ENCODE results near the gene LYRM1. TPM values are rescaled to one million over a fixed set of nuclear protein-coding genes. Genes with fewer than 3 reads are reported as not detected.
"Not testable (repeated sequence)": the region's sequence is repeated elsewhere in the genome, so short reads cannot be mapped to it uniquely, and the experiment has no call there.

The LYRM1 gene
- total RNA-seq, 2 experiments from 2014 or later: 20.4 to 20.8 TPM

DNA sequence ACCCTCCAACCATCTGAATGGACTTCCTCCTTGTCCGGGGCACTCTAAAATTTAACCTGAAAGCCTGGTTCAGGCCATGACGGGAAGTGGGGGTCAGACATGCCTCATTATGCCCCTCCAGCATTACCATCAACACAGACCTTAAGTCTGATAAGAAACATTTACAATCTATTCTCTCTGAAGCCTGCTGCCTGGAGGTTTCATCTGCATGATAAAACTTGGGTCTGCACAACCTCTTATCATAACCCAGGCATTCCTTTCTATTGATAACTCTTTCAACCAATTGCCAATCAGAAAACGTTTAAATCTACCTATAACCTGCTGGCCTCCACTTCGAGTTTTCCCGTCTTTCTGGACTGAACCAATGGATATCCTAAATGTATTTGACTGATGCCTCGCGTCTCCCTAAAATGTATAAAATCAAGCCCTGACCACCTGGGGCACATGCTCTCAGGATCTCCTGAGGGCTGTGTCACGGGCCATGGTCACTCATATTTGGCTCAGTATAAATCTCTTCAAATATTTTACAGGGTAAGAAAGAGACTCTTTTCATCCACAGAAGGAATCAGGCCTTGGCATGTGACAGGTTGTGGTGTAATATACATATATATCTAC lies 45.6 kb downstream of the LYRM1 start:
- intact Hi-C loops (cut with micrococcal nuclease): no loop called here
- H3K27ac Mint-ChIP-seq: no peak overlapping the region
- H3K4me3 Mint-ChIP-seq: no peak overlapping the region
- no peaks in the 10 kb centered on the region for H3K9me3 Mint-ChIP-seq
- CTCF ChIA-PET: no interaction called here
- no peaks in the 10 kb centered on the region for H3K36me3 Mint-ChIP-seq (ENCODE audit: low read depth)
- DNase-seq: no peak
- peaks cover 16% of the 10 kb centered on the region for H3K4me1 Mint-ChIP-seq (ENCODE audit: low read depth)
- H3K27me3 Mint-ChIP-seq (ENCODE audit: low read depth): no peaks in the 10 kb centered on the region

DNA sequence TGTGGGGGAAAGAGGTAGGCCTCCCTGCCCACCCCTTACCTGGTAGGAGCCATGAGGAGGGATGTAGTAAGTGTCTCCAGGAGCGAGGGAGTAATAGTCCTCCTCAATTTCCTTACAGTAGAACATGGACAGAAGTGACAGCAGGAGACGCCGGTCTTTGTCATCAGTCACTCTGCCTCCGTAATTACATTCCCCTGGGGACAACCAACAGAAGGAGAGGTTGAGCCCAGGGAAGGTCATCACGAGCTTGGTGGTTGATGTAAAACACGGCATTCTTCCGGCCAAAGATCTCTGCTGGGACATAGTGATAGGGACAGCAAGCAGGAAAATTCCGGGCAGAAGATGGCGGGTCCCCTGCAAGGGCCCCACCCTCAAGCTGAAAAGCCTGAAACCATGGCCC lies 47.9 kb downstream of the LYRM1 start:
- Mint-ChIP-seq H3K4me1 (ENCODE audit: low read depth) (peaks cover 4% of the 10 kb centered on the region), H3K27me3 (ENCODE audit: low read depth) (no peaks in the 10 kb centered on the region), H3K27ac (no peak overlapping the region), H3K36me3 (ENCODE audit: low read depth) (no peaks in the 10 kb centered on the region), H3K9me3 (no peaks in the 10 kb centered on the region), H3K4me3 (no peak overlapping the region)
- intact Hi-C loops (cut with micrococcal nuclease): no loop called here
- no peak for DNase-seq
- CTCF ChIA-PET: no interaction called here

DNA sequence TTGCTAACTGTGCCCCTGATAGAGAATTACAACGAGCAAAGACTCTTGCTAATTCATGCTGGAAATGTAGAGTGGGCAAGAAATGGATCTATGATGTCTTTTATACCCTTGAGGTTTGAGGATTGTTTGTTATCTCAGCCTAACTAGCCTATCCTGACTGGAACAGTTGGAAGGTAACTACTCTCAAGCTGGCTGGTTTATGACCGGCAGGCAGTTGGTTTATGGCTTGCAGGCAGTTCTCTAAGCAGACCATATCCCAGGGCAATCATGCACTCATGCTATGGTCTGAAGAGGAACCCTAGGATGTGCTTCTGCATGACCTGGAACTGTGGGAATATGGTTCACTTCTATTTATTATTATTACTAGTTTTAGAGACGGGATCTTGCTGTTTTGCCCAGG lies 49.1 kb downstream of the LYRM1 start:
- CTCF ChIA-PET: no interaction called here
- no peaks in the 10 kb centered on the region for H3K9me3 Mint-ChIP-seq
- intact Hi-C loops (cut with micrococcal nuclease): no loop called here
- no peaks in the 10 kb centered on the region for H3K36me3 Mint-ChIP-seq (ENCODE audit: low read depth)
- DNase-seq: no peak
- peaks cover 3% of the 10 kb centered on the region for H3K4me1 Mint-ChIP-seq (ENCODE audit: low read depth)
- no peak overlapping the region for H3K4me3 Mint-ChIP-seq
- no peaks in the 10 kb centered on the region for H3K27me3 Mint-ChIP-seq (ENCODE audit: low read depth)
- H3K27ac Mint-ChIP-seq: no peak overlapping the region

DNA sequence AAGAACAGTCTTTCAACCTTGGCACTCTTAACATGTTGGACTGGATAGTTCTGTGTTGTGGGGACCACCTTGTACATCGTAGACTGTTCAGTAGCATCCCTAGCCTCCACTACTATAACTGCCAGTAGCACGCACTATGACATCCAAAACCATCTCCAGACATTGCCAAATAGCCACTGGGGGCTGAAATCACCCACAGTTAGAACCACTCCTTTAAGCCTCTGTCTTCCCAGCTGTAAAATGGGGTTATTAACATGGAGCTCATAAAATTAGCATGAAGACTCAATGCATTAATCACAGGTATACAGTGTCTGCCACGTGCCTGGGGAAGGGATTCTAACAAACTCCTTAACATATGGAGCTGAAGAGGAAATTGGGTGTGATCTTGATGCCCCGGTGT lies 49.7 kb downstream of the LYRM1 start:
- intact Hi-C loops (cut with micrococcal nuclease): no loop called here
- CTCF ChIA-PET: interaction anchor here (0.6 to 1.2 kb wide), 2 partner anchors 100 to 144 kb away, joined by 3 to 5 read pairs; partner anchors contain the start of genes ERI2 and REXO5
- H3K27me3 Mint-ChIP-seq (ENCODE audit: low read depth): no peaks in the 10 kb centered on the region
- DNase-seq: no peak
- H3K4me1 Mint-ChIP-seq (ENCODE audit: low read depth): no peaks in the 10 kb centered on the region
- H3K9me3 Mint-ChIP-seq: no peaks in the 10 kb centered on the region
- no peak overlapping the region for H3K4me3 Mint-ChIP-seq
- H3K36me3 Mint-ChIP-seq (ENCODE audit: low read depth): no peaks in the 10 kb centered on the region
- no peak overlapping the region for H3K27ac Mint-ChIP-seq

DNA sequence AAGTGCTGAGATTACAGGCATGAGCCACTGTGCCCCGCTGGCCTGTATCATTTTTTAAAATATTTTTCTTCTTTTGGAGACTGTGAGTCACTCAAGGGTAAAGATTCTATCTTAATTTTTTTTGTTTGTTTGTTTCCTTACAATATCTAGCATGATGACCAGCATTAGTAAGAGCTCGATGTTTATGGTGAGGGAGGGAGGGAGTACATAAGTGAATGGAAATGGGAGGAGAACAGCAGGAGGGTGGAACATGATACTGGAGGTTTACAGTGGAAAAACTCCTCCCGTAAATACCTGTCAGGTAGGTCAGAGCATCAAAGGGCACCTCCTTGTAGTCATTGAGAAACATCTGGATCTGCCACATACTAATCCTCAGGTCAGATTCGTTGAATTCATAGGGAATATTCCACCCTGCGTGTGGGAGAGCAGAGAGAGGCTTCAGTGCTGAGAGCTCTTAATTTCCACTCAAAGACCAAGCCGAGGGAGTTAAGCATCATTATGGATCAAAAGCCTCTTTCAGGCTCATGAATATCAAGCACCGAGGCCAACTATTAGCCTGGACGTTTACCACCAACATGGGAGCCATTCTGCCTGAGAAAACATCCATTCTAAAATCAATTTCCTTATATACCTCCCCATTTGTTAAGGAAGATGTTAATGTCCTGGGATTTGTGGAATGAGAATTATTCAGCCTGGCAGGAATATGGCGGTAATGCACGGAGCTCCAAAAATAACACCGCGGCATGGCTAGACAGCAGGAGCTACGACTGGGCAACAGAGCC lies 51.8 kb downstream of the LYRM1 start:
- no peak overlapping the region for H3K27ac Mint-ChIP-seq
- DNase-seq: no peak
- no peaks in the 10 kb centered on the region for H3K36me3 Mint-ChIP-seq (ENCODE audit: low read depth)
- no peak overlapping the region for H3K4me3 Mint-ChIP-seq
- no peaks in the 10 kb centered on the region for H3K4me1 Mint-ChIP-seq (ENCODE audit: low read depth)
- H3K27me3 Mint-ChIP-seq (ENCODE audit: low read depth): no peaks in the 10 kb centered on the region
- no peaks in the 10 kb centered on the region for H3K9me3 Mint-ChIP-seq
- CTCF ChIA-PET: no interaction called here
- intact Hi-C loops (cut with micrococcal nuclease): no loop called here

DNA sequence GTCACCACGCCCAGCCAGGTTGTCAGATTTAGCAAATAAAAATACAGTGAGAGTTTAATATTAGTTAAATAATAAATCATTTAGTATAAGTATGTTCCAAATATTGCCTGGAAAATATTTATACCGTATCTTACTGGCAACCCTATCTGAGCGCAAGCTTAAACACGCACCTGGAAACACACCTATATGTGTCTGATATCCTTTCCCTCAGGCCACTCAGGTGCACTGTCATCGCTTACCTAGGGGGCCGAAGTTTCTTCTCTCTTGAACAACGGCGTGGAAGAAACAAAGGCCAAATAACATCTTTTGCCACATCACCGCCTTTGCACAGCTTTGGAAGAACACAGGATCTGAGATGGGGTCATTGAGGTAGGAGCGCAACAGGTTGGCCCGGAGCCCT lies 54.0 kb downstream of the LYRM1 start:
- Mint-ChIP-seq H3K4me1 (ENCODE audit: low read depth) (no peaks in the 10 kb centered on the region), H3K4me3 (no peak overlapping the region), H3K36me3 (ENCODE audit: low read depth) (no peaks in the 10 kb centered on the region), H3K9me3 (no peaks in the 10 kb centered on the region), H3K27ac (no peak overlapping the region), H3K27me3 (ENCODE audit: low read depth) (no peaks in the 10 kb centered on the region)
- no peak for DNase-seq
- CTCF ChIA-PET: no interaction called here
- intact Hi-C loops (cut with micrococcal nuclease): no loop called here

DNA sequence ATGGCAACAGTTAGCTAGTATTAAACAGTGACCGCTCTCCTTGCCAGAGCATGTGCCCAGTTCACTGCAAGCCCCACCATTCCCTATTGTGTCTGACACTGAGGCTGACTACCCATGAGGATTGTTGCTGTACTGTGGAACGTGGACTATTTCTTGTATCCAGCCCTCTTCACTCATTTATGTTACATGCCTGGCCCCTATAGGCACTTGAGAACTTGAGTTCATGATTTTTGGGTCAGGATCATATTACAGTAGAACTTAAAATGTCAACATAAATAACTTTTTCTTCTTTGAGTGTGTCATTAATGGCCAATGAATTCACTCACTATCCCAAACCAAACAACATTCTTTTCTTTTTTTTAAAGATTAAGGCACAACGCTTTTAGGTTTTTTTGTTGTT lies 55.7 kb downstream of the LYRM1 start:
- Mint-ChIP-seq H3K4me3 (no peak overlapping the region), H3K9me3 (no peaks in the 10 kb centered on the region), H3K27ac (no peak overlapping the region), H3K36me3 (ENCODE audit: low read depth) (no peaks in the 10 kb centered on the region), H3K4me1 (ENCODE audit: low read depth) (no peaks in the 10 kb centered on the region), H3K27me3 (ENCODE audit: low read depth) (no peaks in the 10 kb centered on the region)
- DNase-seq: no peak
- intact Hi-C loops (cut with micrococcal nuclease): no loop called here
- CTCF ChIA-PET: interaction anchor here (0.6 kb wide), 1 partner anchor 630 kb away, joined by 3 read pairs; no protein-coding TSS in a partner anchor

DNA sequence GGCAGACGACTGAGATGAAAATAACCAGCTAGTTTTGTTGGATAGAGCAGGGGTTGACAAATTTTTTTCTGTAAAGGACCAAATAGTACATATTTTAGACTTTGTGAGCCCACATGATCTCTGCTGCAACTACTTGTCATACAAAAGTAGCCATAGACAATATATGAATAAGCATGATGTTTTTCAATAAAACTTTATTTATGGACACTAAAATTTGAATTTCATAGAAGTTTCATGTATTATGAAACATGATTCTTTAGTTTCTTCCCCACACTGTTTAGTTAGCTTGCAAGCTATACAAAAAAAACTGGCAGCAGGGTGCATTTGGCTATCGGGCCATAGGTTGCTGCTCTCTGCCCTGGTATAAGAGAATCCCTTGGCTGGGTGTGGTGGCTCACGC lies 56.6 kb downstream of the LYRM1 start:
- CTCF ChIA-PET: no interaction called here
- no peaks in the 10 kb centered on the region for H3K36me3 Mint-ChIP-seq (ENCODE audit: low read depth)
- intact Hi-C loops (cut with micrococcal nuclease): no loop called here
- H3K27ac Mint-ChIP-seq: no peak overlapping the region
- H3K27me3 Mint-ChIP-seq (ENCODE audit: low read depth): no peaks in the 10 kb centered on the region
- no peak for DNase-seq
- no peak overlapping the region for H3K4me3 Mint-ChIP-seq
- H3K9me3 Mint-ChIP-seq: no peaks in the 10 kb centered on the region
- no peaks in the 10 kb centered on the region for H3K4me1 Mint-ChIP-seq (ENCODE audit: low read depth)

DNA sequence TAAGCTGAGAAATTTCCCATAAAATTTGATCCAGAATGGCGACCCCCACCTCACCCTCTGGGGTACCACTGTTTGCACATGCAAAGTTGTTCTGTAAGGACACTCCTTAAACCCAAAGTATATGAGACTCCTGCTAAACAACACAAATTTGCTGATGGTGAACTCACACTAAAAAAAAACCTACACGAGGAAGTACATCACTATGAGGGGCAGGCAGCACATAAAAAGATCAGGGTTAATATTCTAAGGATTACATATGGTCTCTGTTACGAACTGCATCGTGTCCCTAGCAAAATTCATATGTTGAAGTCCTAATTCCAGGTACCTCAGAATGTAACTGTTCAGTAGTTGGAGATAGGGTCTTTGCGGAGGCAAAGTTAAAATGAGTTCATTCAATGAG lies 60.3 kb downstream of the LYRM1 start:
- Mint-ChIP-seq H3K36me3 (ENCODE audit: low read depth) (no peaks in the 10 kb centered on the region), H3K27me3 (ENCODE audit: low read depth) (no peaks in the 10 kb centered on the region), H3K4me1 (ENCODE audit: low read depth) (no peaks in the 10 kb centered on the region), H3K27ac (no peak overlapping the region), H3K4me3 (no peak overlapping the region), H3K9me3 (no peaks in the 10 kb centered on the region)
- CTCF ChIA-PET: interaction anchor here (0.7 to 1.0 kb wide), 3 partner anchors 32 to 123 kb away, joined by 3 read pairs; no protein-coding TSS in a partner anchor
- intact Hi-C loops (cut with micrococcal nuclease): no loop called here
- no peak for DNase-seq

DNA sequence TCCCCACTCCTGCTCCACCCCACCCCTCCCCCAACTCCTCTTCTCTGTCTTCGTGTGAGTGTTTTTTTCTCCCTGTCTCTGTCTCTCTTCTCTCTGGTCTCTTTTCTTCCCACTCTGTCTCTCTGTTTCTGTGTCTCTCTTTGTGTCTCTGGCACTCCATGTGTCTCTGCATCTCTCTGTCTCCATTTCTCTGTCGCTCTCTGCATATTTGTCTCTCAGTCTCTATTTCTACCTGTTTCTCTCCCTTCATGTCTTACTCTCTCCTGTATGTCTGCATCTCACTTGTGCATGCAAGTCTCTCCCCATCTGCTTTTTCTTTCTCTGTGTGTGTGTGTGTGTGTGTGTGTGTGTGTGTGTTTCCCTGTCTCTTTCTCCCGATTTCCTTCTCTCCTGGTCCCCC lies 68.2 kb downstream of the LYRM1 start:
- intact Hi-C loops (cut with micrococcal nuclease): no loop called here
- CTCF ChIA-PET: no interaction called here
- no peaks in the 10 kb centered on the region for H3K9me3 Mint-ChIP-seq

DNA sequence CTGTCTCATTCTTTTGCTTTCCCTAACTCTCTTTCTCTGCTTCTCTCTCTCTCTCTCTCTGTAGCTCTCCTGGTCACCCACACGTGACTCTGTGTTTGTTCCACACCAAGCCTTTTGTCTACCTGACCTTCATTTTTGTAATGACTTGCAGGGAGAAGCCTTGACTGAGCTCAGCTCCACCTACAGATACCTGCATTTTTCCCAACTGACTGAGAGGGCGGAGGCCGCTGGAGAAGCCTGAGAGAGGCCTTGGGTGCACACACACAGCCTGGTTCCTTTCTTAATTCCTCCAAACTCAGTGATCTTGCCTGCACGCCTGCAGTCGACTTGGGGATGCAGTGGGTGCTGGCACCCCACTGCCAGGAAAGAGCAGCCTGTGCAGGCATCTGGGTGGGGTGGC lies 68.8 kb downstream of the LYRM1 start:
- Mint-ChIP-seq H3K27ac (no peak overlapping the region), H3K9me3 (no peaks in the 10 kb centered on the region), H3K27me3 (ENCODE audit: low read depth) (no peaks in the 10 kb centered on the region), H3K36me3 (ENCODE audit: low read depth) (no peaks in the 10 kb centered on the region), H3K4me3 (no peak overlapping the region), H3K4me1 (ENCODE audit: low read depth) (no peaks in the 10 kb centered on the region)
- DNase-seq: no peak
- CTCF ChIA-PET: no interaction called here
- intact Hi-C loops (cut with micrococcal nuclease): no loop called here

More for the DNA sequence above, 68.2 kb downstream of the LYRM1 start:
- Mint-ChIP-seq H3K27ac (no peak overlapping the region), H3K36me3 (ENCODE audit: low read depth) (no peaks in the 10 kb centered on the region), H3K4me3 (no peak overlapping the region), H3K4me1 (ENCODE audit: low read depth) (no peaks in the 10 kb centered on the region), H3K27me3 (ENCODE audit: low read depth) (no peaks in the 10 kb centered on the region)
- no peak for DNase-seq

DNA sequence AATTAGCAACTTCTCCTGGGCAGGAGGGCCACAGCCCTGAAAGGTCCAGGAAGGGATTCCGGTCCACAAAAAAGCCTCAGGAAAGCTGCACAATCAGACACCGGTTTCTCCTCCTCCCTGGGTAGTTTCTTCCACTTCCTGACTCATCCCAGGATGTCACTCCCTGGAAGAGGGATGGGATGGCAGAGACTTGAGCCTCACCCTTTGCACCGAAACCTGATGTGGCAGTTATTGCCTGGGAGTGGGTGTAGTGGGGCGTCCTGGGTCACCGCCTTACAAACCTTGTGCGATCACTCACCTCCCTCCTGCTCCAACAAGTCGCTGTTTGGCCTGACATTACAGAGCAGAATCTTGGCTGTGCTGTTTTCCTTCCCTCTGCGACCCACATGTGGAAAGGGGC lies 70.8 kb downstream of the LYRM1 start:
- Mint-ChIP-seq H3K27ac (no peak overlapping the region), H3K4me3 (no peak overlapping the region), H3K4me1 (ENCODE audit: low read depth) (no peaks in the 10 kb centered on the region), H3K9me3 (no peaks in the 10 kb centered on the region), H3K27me3 (ENCODE audit: low read depth) (no peaks in the 10 kb centered on the region), H3K36me3 (ENCODE audit: low read depth) (no peaks in the 10 kb centered on the region)
- DNase-seq: no peak
- intact Hi-C loops (cut with micrococcal nuclease): no loop called here
- CTCF ChIA-PET: no interaction called here

DNA sequence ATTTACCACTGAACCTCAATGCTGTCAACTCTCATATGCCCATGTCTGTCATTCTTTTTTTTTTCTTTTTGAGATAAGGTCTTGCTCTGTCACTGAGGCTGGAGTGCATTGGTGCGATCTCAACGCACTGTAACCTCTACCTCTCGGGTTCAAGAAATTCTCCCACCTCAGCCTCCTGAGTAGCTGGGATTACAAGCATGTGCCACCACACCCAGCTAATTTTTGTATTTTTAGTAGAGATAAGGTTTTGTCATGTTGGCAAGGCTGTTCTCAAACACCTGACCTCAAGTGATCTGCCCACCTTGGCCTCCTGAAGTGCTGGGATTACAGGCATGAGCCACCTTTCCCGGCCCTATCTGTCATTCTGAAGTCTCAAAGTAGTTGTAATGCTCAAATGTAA lies 72.6 kb downstream of the LYRM1 start:
- H3K4me1 Mint-ChIP-seq (ENCODE audit: low read depth); H3K27ac Mint-ChIP-seq; H3K27me3 Mint-ChIP-seq (ENCODE audit: low read depth); CTCF ChIA-PET; H3K4me3 Mint-ChIP-seq; H3K9me3 Mint-ChIP-seq; DNase-seq; intact Hi-C loops (cut with micrococcal nuclease); H3K36me3 Mint-ChIP-seq (ENCODE audit: low read depth): not testable (repeated sequence)
